Choroid plexus epithelial cell (primary cell): ENCODE measurements around the gene PDLIM1.

Source experiments
- DNase-seq: peaks from one replicate; pipeline ENCODE4 v3.0.0-alpha.2; 2010; ENCODE audit warnings: low read depth
- H3K4me3 ChIP-seq: 2 replicates; pipeline ENCODE4 v1.5.1; 2011; ENCODE audit warnings: low read depth, mild to moderate bottlenecking, control low read depth, low read length, moderate library complexity
- TF ChIP-seq, protein P1 (sequence below): conservative IDR thresholded peaks from 2 replicates; pipeline ENCODE4 v1.5.1; 2011; ENCODE audit warnings: low read depth, mild to moderate bottlenecking, control low read depth, inconsistent platforms, low read length, moderate library complexity

PDLIM1 gene

GRCh38 chr10:95277201-95277570 is 13.6 kb downstream of the PDLIM1 start:
- no peak for DNase-seq
- TF ChIP-seq, protein P1, sequence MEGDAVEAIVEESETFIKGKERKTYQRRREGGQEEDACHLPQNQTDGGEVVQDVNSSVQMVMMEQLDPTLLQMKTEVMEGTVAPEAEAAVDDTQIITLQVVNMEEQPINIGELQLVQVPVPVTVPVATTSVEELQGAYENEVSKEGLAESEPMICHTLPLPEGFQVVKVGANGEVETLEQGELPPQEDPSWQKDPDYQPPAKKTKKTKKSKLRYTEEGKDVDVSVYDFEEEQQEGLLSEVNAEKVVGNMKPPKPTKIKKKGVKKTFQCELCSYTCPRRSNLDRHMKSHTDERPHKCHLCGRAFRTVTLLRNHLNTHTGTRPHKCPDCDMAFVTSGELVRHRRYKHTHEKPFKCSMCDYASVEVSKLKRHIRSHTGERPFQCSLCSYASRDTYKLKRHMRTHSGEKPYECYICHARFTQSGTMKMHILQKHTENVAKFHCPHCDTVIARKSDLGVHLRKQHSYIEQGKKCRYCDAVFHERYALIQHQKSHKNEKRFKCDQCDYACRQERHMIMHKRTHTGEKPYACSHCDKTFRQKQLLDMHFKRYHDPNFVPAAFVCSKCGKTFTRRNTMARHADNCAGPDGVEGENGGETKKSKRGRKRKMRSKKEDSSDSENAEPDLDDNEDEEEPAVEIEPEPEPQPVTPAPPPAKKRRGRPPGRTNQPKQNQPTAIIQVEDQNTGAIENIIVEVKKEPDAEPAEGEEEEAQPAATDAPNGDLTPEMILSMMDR: no peak
- no peak overlapping the region for H3K4me3 ChIP-seq

DNA sequence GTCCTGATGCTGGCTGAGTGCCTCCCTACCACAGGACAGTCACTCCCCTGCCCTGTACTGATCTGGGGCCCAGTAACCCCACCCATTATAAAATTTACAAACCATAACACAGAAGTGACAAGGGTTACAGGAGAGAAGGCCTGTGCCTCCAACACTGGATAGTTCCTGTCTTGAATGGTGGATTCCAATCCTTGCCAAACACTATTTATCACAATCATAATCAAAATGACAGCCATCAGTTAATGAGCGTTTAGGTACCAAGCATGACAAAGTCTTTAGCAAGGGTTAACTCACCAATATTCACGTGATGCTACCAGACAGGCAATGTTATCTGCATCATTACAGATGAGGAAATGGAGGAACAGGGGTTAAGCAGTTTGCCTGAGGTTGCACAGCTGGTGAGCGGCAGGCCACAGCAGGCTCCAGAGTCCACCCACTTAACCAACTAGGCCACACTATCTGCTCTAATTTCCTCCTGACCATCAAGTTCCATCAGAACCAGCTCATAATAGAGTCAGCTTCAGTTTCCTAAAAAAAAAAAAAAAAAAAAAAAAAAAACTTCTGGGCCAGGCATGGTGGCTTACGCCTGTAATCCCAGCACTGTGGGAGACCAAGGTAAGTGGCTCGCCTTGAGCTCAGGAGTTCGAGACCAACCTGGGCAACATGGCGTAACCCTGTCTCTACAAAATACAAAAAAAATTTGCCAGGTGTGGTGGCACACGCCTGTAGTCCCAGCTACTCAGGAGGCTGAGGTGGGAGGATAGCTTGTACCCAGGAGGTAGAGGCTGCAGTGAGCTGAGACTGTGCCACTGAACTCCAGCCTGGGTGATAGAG is 14.2 kb downstream of the PDLIM1 start:
- TF ChIP-seq, protein P1: no peak
- peak; percentile 62 for DNase-seq
- H3K4me3 ChIP-seq: no peak overlapping the region

DNA sequence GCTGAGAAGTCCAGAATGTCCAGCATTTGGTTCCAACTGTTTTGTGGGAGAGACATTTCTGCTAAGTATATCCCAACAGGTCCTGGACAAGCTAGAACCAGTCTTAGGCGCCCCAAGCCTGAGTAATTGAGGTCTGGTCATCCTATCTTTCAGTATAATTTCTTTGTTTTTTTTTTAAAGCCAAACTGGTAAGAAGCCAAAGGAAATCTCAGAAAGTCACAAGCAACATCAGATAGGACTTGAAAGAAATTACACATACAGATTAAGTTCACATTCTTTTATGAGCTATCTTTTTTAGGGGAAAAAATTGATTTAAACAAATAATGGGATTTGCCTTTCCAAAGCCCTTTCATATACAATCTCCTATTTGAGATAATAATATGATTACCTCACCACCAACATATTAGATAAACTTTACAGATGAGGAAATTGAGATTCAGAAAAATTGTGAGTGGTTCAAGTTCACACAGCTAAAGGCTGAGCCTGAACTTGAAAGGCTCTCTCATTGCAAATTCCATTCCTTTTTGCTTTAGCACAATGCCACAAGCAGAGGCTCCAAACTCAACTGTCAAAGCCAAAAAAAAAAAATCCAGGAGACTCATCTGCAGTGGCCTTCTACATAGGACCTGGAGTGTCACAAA is 15.0 kb downstream of the PDLIM1 start:
- H3K4me3 ChIP-seq: no peak overlapping the region
- TF ChIP-seq, protein P1: no peak
- peak; percentile 85 for DNase-seq

DNA sequence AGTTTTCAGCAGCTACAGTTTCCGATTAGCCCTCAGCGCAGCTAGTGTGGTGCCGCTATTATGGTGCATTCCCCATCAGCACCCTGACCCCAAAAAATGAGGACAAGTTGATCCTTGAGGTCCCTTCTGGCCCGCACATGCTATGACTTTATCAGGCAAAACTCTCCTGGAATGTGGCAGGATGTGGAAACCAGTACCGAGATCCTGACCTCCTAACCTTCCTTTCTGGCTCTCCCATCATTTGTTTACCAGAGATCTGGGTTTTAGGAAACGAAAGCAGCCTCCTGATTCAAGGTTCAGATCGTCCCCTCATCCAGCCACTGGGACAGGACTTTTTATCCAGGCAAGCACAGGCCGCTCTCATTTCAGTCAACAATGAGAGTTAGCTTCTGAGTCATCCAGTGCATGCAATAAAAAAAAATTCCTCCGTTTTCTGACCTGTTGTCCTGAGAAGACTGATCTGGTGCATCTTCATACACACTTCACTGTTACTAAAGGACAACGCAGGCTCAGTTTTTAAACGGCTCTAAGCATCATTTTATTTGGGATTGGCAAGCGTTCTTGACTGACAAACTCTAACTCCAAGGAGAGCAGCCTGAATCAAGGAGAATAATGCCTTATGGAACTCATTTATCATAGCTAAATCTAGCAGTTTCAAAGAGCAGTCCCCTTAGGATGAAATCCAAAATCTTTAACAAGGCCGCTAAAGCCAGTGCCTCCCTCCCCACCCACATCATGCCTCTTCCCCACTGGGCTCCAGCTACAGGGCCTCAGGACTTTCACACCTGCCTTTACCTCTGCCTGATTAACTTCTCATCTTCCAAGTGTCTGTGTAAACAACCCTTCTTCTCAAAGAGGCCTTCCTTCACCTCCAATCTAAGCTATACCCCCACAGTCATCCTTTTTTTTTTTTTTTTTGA is 17.1 kb downstream of the PDLIM1 start:
- H3K4me3 ChIP-seq: no peak overlapping the region
- peak; percentile 96 for DNase-seq

GRCh38 chr10:95268438-95268837 is 22.4 kb downstream of the PDLIM1 start:
- no peak overlapping the region for H3K4me3 ChIP-seq
- TF ChIP-seq, protein P1: no peak
- peak; percentile 91 for DNase-seq

More for the DNA sequence above, 17.1 kb downstream of the PDLIM1 start:
- TF ChIP-seq, protein P1: no peak

GRCh38 chr10:95267251-95267650 is 23.6 kb downstream of the PDLIM1 start:
- no peak for DNase-seq
- no peak overlapping the region for H3K4me3 ChIP-seq
- TF ChIP-seq, protein P1: no peak
